Raji (cell line): Measurements from ENCODE around the gene RPUSD4.

Experiments used
- POLR2A ChIP-seq: IDR thresholded peaks from 2 replicates; pipeline ENCODE4 v1.6.1; 2011; ENCODE audit warnings: low read depth, low read length, control low read depth; ENCODE audit not compliant: insufficient read depth

The RPUSD4 gene

DNA sequence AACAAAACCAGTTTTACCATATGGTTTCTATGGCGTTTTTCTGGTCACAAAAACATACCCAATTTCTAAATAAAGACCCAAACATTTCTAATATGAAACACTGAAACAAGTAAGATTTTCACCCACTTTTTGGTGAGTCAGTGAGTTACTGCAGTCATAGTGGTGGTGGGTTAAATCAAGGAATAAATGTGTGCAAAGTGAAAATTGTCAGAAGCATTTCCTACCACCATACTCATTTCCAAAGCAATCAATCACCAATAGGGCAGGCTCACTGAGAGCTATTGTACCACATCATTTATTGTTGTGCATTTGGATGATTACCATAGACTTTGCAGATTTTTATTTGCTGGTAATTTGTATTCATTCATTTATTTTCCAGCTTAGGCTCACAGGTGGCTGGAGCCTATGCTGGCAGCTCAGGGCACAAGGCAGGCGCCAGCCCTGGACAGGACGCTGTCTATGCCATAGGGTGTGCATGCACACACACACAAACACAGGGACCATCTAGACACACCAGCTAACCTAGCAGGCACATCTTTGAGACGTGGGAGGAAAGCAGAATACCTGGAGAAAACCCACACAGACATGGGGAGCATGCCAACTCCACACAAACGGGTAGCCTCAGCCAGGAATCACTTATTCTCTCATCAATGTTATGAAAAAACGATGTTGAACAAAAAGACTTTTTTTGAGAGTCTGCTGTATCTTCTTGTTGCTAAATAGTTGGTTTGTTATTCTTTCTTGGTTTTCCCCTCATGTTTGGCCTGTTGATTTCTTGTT, 5.3 kb upstream of the RPUSD4 start:
- TF ChIP-seq POLR2A, result no peak

DNA sequence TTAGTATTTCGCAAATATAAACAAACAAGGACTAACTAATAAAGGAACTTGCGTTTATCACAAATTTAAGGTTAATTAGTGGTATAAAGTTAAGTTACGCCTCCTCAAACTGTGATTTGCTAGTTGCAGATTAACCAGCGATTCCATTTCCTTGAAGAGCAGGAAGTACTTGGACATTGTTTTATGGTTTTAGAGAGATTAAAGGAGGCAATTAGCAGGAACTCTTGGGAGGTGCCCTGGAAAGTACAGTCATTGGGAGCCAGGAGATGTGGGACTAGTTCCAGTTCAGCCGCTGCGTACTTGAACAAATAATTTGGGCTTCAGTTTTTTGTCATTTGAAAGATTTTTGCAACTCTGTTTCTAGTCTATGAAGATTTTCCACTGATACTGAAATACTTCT, 3.4 kb upstream of the RPUSD4 start:
- no peak for TF ChIP-seq POLR2A

DNA sequence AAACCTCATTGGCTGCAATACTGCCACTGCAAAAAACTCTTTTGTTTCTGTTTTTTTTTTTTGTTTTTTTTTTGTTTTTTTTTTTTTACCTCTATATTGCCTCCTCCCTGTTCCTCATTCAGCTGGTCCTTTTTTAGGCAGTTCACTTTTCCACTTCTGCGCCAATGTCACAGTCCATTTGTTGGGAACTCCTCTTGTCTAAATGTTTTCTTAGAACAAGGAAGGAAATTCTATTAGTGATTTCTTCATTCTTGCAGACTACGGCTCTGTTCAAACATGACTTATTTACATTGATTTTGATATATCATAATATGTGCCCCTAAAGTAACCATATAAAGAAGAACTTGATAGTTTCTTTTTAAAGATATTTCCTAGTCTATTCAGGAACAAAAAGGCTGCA, 3.0 kb upstream of the RPUSD4 start:
- no peak for TF ChIP-seq POLR2A

DNA sequence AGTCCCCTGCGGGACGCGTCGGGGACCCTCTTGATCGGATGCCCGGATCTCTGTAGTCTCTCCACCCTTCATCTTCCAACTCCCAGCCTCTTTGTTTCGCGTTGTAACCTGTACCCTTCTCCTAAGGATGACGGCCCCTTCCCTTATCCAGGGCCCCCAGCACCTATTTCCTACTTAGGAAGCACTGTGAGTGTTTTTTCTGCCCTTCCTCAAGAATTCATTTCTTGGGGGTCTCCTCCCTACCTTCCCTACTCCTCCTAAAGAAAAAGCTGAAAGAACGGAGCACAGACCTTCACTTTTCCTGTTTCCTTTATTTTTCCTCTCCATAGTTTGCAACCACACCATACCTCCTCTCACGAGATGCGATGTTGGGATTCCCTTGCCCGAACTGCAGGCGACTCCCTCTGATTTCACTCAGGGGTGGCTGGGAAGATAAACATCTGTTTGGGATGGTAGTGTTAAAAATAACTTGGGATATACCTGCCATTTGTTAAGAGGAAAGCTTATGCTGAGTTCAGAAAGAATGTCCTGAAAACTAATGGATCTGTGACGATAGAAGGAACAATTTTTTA, 725 bp upstream of the RPUSD4 start:
- no peak for TF ChIP-seq POLR2A

DNA sequence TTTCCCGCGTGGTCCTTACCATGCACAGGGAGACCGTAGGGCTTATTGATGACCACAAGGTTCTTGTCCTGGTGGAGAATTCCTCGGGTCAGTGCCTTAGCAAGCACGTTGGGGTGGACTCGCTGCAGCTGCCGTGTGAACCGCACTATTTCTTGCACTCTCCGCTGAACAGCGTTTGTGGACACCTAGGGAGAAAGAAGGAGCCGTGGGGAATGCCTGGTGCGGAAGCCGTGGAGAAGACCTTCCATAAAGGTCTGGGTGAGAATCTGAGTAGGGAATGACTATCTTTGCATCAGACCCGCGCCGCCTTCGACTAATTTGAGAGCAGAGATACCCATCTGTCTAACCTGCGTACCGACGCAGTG, 597 bp downstream of the RPUSD4 start:
- no peak for TF ChIP-seq POLR2A

DNA sequence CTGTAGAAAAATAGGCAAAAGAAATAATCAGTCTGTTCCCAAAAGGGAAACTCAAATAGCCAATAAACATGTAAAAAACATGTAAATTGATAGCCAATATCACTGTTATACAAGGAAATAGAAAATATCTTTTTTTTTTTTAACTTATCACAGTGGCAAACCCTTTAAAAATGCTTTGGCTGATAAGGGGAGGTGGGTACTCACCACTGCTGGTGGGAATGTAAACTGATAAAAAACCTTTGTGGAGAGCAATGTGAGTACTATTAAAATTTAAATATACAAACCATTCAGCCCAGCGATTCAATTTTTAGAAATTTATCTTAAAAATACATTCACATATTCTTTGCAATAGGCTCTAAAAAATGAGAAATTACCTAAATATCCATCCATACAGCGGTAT, 3.6 kb downstream of the RPUSD4 start:
- no peak for TF ChIP-seq POLR2A

DNA sequence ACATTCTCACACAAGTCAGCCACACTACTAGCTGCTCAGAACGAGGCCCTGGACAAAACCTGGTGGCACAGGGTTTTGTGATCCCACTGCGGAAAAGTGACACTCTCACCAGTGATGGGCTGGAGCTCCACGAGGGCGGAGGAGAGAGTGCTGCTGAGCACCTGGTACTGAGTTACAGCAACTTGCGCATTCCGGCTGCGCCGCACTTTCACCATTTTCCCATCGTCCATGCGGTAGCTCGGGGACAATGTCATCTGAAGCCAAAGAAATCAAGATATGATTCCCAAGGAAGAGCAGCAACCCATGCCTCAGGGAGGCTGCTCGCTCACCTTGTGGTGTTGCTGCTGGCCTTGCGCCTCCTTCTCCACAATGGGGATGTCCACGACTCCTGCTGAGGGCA, 6.1 kb downstream of the RPUSD4 start:
- no peak for TF ChIP-seq POLR2A

DNA sequence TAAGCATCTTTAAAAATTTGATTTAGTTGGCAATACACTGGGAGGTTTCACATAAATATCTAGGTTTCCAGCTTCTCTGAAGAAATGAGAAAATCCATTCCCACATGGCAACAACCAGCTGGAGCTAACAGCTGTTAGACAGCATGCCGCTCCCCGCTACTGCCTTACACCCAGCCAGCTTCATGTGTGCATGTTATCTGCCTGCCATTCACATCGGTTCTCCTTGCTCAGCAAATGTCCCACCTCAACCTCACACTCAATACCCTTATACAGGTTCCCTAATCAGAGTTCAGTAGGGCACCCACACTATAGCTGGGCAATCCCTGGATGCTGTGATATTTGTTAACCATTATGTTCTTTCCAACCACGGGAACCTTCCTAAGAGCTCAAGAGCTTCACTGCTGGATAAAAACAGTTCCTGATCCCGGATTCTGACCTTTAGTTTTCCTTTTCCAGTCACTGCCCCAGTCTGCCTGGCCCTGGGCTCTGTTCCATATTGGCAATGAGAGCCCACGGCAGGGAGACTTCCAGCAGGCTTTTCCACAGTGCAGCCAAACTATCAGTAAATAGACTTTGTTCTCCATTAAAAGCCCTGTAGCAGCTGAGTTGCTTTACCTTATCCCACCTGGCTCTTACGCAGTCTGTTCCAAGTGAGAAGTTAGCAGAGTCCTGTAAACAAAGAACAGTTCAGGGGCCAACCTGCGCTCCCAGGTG, 8.6 kb downstream of the RPUSD4 start:
- no peak for TF ChIP-seq POLR2A

DNA sequence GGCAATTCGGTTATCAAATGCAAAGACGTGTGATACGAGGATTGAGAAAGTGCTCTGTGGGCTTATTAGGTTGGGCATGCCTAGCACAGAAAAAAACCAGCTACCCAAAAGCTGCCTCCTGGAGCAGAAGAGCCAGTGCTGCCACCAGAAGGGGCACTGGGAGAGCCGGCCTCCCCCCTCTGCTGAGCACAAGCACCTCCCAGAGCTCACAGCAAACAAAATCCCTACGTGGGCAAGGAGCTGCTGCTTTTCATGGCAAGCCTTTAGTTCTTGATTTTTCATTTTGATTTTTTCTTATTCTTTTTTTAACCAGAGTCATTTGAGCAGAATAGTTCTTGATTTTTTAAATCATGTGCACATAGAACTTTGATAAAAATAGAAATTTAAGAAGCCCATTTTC, 12.8 kb downstream of the RPUSD4 start:
- TF ChIP-seq POLR2A, result no peak

DNA sequence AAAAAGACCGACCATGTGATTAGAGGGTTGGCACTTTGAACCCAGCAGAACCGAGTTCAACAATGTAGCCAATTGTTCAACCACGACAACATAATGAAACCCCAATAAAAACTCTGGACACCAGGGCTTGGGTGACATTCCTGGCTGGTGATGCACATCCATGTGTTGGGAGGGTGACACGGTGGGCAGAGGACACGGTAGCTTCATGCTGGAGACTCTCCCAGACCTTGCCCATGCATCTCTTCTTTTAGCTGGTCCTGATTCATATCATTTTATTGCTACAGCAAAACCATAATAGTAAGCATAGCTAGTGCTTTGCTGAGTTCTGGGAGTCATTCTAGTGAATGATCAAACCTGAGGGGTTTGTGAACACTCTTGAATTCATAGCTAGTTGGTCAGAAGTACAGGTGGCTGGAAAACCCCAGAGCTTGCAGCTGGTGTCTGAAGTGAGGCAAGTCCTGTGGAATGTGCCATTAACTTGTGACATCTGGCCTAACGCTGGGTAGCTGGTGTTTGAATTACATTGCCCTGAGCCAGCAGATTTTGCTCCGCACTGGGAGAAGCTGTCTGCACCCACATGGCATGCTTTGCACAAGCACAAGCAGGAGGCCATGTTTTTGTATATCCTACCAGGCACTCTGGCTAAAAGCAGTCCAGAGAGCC, 14.0 kb downstream of the RPUSD4 start:
- TF ChIP-seq POLR2A, result no peak

DNA sequence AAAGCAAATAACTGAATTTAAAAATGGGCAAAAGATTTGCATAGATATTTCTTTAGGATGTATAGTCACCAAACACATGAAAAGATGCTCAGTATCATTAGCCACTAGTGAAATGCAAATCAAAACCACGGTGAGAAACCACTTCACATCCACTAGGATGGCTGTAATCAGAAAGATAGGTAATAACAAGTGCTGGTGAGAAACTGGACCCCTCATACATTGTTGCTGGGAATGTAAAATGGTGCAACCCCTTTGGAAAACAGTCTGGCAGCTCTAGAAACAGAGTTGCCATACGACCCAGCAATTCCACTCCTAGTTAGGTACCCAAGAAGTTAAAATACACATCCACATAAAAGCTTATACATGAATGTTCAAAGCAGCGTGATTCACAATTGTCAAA, 16.3 kb downstream of the RPUSD4 start:
- TF ChIP-seq POLR2A, result no peak

DNA sequence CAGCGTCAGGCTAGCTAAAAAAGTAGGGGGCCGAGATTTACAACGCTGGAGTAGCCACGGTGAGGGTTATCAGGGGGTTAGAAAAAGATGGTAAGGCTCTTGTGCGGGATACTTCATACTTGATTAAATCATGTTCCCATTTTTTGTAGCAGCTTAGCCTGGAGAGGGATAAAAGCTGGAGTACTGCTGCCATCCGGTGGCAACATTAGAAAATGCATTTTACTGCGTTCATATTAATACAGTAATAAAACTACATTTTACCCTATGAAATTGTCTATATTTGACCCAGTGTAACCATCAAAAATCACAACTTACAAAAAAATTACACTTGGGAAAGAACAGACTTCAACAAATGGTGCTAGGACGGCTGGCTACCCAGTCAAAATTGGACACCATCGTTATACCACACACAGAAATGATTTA, 17.3 kb downstream of the RPUSD4 start:
- no peak for TF ChIP-seq POLR2A

DNA sequence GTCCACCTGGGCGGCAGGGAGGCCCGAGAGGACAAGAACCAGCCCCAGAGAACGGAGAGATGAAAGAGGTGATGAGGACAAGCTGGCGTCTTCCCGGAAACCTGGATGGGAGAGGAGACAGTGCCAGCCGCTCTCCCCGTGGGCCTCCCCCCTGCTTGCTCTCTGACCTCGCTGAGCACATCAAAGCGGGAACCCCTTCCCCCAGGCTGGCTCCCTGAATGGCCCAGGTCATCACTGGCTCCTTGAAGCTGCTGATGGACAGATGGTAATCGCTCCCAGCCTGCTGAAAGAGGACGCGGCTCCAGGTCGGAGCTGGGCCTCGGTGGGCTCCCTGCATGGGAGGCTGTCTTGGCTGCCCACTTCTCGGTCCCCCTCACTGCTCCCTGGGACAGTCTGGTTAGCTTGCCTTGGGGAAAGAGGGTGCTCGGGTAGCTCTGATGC, 18.4 kb downstream of the RPUSD4 start:
- TF ChIP-seq POLR2A, result no peak

DNA sequence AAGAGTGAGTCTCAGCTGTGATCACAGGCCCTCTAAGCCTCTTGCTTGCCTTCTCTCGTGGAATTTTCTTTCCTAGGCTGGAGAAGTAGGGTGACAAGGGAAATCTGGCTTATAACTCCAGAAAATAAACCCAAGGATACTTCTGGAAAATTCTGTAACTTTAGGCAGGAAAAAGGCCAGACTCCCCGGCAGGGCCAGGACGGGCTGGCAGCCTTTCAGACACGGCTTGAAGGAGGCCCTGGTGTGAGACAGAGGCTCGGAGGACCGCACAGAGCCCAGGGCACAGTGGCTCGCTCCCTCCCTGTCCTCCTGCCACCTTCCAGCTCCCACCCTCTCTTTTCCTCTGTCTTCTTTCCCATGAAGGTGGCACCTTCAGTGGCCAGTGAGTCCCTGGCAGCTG, 19.1 kb downstream of the RPUSD4 start:
- no peak for TF ChIP-seq POLR2A

DNA sequence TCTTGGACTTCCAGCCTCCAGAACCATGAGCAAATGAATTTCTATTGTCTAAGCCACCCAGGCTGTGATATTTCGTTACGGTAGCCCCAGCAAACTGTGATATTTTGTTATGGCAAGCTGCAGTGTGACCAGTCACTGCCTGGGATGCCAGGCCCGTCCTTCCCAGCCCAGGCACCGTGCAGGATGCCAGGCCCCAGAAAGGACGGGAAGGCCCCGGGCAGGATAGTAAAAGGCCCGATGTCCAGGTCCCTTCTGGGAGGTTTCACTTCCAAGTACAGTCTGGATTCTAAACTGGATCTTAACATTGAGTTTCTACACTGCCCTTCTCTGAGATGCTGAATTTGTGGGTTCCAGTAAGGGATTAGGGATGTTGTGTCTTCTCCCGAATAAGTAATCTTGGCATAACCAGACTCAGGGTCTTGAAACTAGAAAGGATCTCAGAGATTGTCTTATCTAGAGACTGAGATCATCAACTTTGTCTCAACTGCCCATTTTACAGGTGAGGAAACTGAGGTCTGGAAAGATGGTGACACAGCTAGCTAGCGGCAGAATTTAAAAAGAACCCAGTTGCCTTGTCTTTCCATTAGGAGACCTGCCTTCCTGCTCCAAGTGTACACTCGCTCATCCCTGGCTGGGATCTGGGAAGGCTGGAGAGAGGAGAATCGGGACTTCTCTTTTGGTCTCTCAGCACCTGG, 19.9 kb downstream of the RPUSD4 start:
- no peak for TF ChIP-seq POLR2A
